HepG2 (cell line): ENCODE measurements around the gene MYADML2. TPM values are rescaled to one million over a fixed set of nuclear protein-coding genes. Genes with fewer than 3 reads are reported as not detected.

Experiments
- IKZF4 ChIP-seq: sonication (generic); formaldehyde crosslinking; IDR thresholded peaks from 2 replicates; pipeline ENCODE4 v1.5.1; 2020; ENCODE audit warnings: borderline replicate concordance, mild to moderate bottlenecking, low read depth, missing genetic modification reagents; ENCODE audit errors: not compliant biosample characterization
- TEAD2 ChIP-seq: sonication (generic); formaldehyde crosslinking; IDR thresholded peaks from 2 replicates; pipeline ENCODE4 v1.9.0; 2021; ENCODE audit warnings: missing genetic modification reagents
- U2AF1 ChIP-seq: fragments of 200-400 bp; formaldehyde crosslinking; optimal IDR thresholded peaks from 2 replicates; pipeline ENCODE3; 2017; ENCODE audit warnings: mild to moderate bottlenecking, low read depth, low read length
- ZNF101 ChIP-seq: sonication (generic); formaldehyde crosslinking; IDR thresholded peaks from 2 replicates; pipeline ENCODE4 v1.4.0; 2020; ENCODE audit warnings: mild to moderate bottlenecking, low read depth, missing genetic modification reagents, borderline replicate concordance
- ZNF552 ChIP-seq: sonication (generic); formaldehyde crosslinking; IDR thresholded peaks from 2 replicates; pipeline ENCODE4 v1.9.0; 2022; ENCODE audit warnings: missing genetic modification reagents, mild to moderate bottlenecking, borderline replicate concordance
- ZNF879 ChIP-seq: sonication (generic); formaldehyde crosslinking; IDR thresholded peaks from 2 replicates; pipeline ENCODE4 v1.8.1; 2023; ENCODE audit warnings: missing genetic modification reagents
- polyA plus RNA-seq, 8 experiments: library from polyadenylated mRNA; depleted of rRNA in 3 of 8; stranded (reverse) in 7 of 8; unstranded in 1 of 8; fragments of >200 nt; fragmentation: Illumina TruSeq in 4 of 8; extraction: Trizol in 4 of 8; gene quantifications; 2 replicates each; pipeline versions ENCODE4 v1.2.1 to v1.2.3, GENCODE V29; 2011 to 2016; ENCODE audit warnings: low read depth in 4 of 8, missing spikeins in 1 of 8, mixed read lengths in 1 of 8; ENCODE audit not compliant: insufficient read depth in 1 of 8
- total RNA-seq, 5 experiments: library from RNA; depleted of rRNA; stranded (reverse); fragments of >200 nt; fragmentation: Illumina TruSeq; extraction: Trizol; gene quantifications; 2 replicates each; pipeline ENCODE4 v1.2.3, GENCODE V29; 2016; ENCODE audit warnings: low read depth in 1 of 5
- TF ChIP-seq, protein P1 (sequence below): sonication (generic); formaldehyde crosslinking; IDR thresholded peaks from one replicate; pipeline ENCODE4 v1.5.1; 2020; ENCODE audit warnings: mild to moderate bottlenecking, missing genetic modification reagents; ENCODE audit errors: not compliant biosample characterization
- TF ChIP-seq, protein P2 (sequence below): sonication (generic); formaldehyde crosslinking; IDR thresholded peaks from 2 replicates; pipeline ENCODE4 v1.8.0; 2022; ENCODE audit warnings: mild to moderate bottlenecking, missing genetic modification reagents, borderline replicate concordance
- TF ChIP-seq, protein P3 (sequence below): sonication (generic); formaldehyde crosslinking; IDR thresholded peaks from 2 replicates; pipeline ENCODE4 v1.4.0; 2020; ENCODE audit warnings: missing genetic modification reagents, low read depth, mild to moderate bottlenecking, borderline replicate concordance
- TF ChIP-seq, protein P4 (sequence below): sonication (generic); formaldehyde crosslinking; IDR thresholded peaks from 2 replicates; pipeline ENCODE4 v1.4.0; 2020; ENCODE audit warnings: missing genetic modification reagents, borderline replicate concordance
- TF ChIP-seq, protein P5 (sequence below): sonication (generic); formaldehyde crosslinking; IDR thresholded peaks from 2 replicates; pipeline ENCODE4 v1.4.0; 2020; ENCODE audit warnings: missing genetic modification reagents, mild to moderate bottlenecking, borderline replicate concordance

MYADML2 gene
- total and polyA plus RNA-seq, 2 of the 13 experiments (the other 11 are each of a cell fraction or from before 2014, with no cell fraction given): not detected

DNA sequence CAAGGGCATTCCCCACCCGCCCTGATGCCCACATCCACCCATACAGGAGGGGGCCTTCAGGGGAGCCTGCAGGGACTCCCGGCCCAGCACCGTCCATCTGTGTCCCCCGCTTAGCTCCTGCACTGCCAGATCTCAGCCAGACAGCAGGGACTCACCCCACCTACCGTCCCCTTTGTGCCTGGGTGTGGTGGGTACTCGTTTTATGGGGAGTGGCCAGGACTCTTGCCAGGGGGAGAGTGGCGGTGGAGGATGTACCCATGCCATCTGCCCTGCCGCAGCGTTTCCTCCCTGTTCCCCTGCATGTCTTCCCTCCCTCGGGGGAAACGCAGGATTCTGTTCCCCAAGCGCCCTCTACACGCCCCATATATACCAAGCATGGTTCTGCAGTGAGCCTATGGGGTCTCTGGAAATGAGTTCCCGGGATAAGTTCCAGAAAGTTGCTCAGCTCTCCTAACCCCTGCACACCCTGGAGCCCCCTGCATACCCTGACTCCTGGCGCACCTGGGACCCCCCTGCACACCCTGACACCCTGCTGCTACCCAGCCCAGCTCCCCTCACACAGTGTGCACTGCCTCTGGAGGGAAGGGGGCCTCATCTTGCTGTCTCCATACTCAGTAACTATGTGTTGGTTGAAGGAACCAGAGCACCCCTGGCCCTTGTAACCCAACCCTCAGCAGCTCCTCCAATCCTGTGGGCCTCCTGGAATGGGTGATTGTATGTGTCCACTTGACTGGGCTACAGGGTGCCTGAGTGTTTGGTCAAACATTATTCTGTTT, 15.3 kb downstream of the MYADML2 start (continued):
- TF ChIP-seq, protein P1, sequence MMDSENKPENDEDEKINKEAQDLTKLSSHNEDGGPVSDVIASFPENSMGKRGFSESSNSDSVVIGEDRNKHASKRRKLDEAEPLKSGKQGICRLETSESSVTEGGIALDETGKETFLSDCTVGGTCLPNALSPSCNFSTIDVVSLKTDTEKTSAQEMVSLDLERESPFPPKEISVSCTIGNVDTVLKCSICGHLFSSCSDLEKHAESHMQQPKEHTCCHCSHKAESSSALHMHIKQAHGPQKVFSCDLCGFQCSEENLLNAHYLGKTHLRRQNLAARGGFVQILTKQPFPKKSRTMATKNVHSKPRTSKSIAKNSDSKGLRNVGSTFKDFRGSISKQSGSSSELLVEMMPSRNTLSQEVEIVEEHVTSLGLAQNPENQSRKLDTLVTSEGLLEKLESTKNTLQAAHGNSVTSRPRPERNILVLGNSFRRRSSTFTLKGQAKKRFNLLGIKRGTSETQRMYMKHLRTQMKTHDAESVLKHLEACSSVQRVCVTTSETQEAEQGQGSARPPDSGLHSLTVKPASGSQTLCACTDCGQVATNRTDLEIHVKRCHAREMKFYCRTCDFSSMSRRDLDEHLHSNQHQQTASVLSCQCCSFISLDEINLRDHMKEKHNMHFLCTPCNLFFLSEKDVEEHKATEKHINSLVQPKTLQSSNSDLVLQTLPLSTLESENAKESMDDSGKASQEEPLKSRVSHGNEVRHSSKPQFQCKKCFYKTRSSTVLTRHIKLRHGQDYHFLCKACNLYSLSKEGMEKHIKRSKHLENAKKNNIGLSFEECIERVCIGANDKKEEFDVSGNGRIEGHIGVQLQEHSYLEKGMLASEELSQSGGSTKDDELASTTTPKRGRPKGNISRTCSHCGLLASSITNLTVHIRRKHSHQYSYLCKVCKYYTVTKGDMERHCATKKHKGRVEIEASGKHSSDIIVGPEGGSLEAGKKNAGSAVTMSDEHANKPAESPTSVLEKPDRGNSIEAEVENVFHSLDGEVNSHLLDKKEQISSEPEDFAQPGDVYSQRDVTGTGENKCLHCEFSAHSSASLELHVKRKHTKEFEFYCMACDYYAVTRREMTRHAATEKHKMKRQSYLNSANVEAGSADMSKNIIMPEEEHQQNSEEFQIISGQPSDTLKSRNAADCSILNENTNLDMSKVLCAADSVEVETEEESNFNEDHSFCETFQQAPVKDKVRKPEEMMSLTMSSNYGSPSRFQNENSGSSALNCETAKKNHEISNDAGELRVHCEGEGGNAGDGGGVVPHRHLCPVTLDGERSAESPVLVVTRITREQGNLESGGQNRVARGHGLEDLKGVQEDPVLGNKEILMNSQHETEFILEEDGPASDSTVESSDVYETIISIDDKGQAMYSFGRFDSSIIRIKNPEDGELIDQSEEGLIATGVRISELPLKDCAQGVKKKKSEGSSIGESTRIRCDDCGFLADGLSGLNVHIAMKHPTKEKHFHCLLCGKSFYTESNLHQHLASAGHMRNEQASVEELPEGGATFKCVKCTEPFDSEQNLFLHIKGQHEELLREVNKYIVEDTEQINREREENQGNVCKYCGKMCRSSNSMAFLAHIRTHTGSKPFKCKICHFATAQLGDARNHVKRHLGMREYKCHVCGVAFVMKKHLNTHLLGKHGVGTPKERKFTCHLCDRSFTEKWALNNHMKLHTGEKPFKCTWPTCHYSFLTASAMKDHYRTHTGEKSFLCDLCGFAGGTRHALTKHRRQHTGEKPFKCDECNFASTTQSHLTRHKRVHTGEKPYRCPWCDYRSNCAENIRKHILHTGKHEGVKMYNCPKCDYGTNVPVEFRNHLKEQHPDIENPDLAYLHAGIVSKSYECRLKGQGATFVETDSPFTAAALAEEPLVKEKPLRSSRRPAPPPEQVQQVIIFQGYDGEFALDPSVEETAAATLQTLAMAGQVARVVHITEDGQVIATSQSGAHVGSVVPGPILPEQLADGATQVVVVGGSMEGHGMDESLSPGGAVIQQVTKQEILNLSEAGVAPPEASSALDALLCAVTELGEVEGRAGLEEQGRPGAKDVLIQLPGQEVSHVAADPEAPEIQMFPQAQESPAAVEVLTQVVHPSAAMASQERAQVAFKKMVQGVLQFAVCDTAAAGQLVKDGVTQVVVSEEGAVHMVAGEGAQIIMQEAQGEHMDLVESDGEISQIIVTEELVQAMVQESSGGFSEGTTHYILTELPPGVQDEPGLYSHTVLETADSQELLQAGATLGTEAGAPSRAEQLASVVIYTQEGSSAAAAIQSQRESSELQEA: no peak
- TF ChIP-seq ZNF552 (CRISPR knock-in tag): no peak
- TF ChIP-seq, protein P2, sequence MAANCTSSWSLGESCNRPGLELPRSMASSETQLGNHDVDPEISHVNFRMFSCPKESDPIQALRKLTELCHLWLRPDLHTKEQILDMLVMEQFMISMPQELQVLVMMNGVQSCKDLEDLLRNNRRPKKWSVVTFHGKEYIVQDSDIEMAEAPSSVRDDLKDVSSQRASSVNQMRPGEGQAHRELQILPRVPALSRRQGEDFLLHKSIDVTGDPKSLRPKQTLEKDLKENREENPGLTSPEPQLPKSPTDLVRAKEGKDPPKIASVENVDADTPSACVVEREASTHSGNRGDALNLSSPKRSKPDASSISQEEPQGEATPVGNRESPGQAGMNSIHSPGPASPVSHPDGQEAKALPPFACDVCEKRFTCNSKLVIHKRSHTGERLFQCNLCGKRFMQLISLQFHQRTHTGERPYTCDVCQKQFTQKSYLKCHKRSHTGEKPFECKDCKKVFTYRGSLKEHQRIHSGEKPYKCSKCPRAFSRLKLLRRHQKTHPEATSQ (CRISPR knock-in tag): no peak
- TF ChIP-seq IKZF4 (CRISPR knock-in tag): no peak
- TF ChIP-seq, protein P3, sequence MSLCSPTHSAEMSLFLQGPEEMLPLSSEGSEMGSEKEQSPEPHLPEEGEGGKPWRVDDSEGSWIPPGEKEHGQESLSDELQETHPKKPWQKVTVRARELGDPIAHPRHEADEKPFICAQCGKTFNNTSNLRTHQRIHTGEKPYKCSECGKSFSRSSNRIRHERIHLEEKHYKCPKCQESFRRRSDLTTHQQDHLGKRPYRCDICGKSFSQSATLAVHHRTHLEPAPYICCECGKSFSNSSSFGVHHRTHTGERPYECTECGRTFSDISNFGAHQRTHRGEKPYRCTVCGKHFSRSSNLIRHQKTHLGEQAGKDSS: peak; percentile 31; the same call in 1 of the 2 replicates
- TF ChIP-seq, protein P4, sequence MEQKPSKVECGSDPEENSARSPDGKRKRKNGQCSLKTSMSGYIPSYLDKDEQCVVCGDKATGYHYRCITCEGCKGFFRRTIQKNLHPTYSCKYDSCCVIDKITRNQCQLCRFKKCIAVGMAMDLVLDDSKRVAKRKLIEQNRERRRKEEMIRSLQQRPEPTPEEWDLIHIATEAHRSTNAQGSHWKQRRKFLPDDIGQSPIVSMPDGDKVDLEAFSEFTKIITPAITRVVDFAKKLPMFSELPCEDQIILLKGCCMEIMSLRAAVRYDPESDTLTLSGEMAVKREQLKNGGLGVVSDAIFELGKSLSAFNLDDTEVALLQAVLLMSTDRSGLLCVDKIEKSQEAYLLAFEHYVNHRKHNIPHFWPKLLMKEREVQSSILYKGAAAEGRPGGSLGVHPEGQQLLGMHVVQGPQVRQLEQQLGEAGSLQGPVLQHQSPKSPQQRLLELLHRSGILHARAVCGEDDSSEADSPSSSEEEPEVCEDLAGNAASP (CRISPR knock-in tag): no peak
- TF ChIP-seq ZNF879 (CRISPR knock-in tag): no peak
- no peak for TF ChIP-seq U2AF1
- no peak for TF ChIP-seq ZNF101 (CRISPR knock-in tag)
- TF ChIP-seq, protein P5, sequence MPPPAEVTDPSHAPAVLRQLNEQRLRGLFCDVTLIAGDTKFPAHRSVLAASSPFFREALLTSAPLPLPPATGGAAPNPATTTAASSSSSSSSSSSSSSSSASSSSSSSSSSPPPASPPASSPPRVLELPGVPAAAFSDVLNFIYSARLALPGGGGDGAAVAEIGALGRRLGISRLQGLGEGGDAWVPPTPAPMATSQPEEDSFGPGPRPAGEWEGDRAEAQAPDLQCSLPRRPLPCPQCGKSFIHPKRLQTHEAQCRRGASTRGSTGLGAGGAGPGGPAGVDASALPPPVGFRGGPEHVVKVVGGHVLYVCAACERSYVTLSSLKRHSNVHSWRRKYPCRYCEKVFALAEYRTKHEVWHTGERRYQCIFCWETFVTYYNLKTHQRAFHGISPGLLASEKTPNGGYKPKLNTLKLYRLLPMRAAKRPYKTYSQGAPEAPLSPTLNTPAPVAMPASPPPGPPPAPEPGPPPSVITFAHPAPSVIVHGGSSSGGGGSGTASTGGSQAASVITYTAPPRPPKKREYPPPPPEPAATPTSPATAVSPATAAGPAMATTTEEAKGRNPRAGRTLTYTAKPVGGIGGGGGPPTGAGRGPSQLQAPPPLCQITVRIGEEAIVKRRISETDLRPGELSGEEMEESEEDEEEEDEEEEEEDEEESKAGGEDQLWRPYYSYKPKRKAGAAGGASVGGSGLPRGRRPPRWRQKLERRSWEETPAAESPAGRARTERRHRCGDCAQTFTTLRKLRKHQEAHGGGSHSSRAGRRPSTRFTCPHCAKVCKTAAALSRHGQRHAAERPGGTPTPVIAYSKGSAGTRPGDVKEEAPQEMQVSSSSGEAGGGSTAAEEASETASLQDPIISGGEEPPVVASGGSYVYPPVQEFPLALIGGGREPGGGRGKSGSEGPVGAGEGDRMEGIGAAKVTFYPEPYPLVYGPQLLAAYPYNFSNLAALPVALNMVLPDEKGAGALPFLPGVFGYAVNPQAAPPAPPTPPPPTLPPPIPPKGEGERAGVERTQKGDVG (CRISPR knock-in tag): no peak
- TF ChIP-seq TEAD2 (CRISPR knock-in tag): no peak
